A549 treated with CpdA at 1 μM for 4 hours (cell line): Measurements from ENCODE around the gene GUCY2D. TPM values are rescaled to one million over a fixed set of nuclear protein-coding genes. Genes with fewer than 3 reads are reported as not detected.

Source experiments
- total RNA-seq: library from RNA; stranded (reverse); fragments of 200-300 nt; extraction: Qiagen RNA extraction; gene quantifications from 5 replicates; pipeline ENCODE4 v1.2.3, GENCODE V29; 2022; ENCODE audit warnings: low read depth

Gene GUCY2D
- 0.08 TPM in 1 of 5 replicates, not detected in the others for total RNA-seq

GRCh38 chr17:8001976-8002720, at the start of gene GUCY2D:
GUCY2D (plus strand) TSS chr17:8002615; CDS start chr17:8003048, 433 bp downstream.

GRCh38 chr17:8038954-8039610, 36.7 kb downstream of the GUCY2D start, which contains the start of gene ALOX15B:
ALOX15B (plus strand) TSS chr17:8039059; CDS start chr17:8039156, 97 bp downstream.

Other genes with a start within 250 kb of the GUCY2D start
- gene KDM6B, start 168.4 kb upstream of the GUCY2D start, total RNA-seq, result 13.8 to 23.8 TPM (median 15.1 TPM) in 5 replicates
- gene TMEM88, start 147.5 kb upstream of the GUCY2D start, total RNA-seq, result 0.48 to 1.1 TPM (median 0.79 TPM) in 5 replicates
- 179 to 238 TPM (median 208 TPM) in 5 replicates for gene NAA38, start 145.1 kb upstream of the GUCY2D start, total RNA-seq
- gene CYB5D1, start 144.6 kb upstream of the GUCY2D start, total RNA-seq, result 21.3 to 23.4 TPM (median 22.7 TPM) in 5 replicates
- 65.3 to 76.0 TPM (median 68.6 TPM) in 5 replicates for gene CHD3, start 113.8 kb upstream of the GUCY2D start, total RNA-seq
- gene RNF227, start 86.3 kb upstream of the GUCY2D start, total RNA-seq, result 1.1 to 2.5 TPM (median 1.4 TPM) in 5 replicates
- gene KCNAB3, start 72.8 kb upstream of the GUCY2D start, total RNA-seq, result 1.8 to 3.0 TPM (median 2.5 TPM) in 5 replicates
- gene TRAPPC1, start 70.7 kb upstream of the GUCY2D start, total RNA-seq, result 309 to 334 TPM (median 324 TPM) in 5 replicates
- gene CNTROB, start 70.4 kb upstream of the GUCY2D start, total RNA-seq, result 36.8 to 45.9 TPM (median 39.2 TPM) in 5 replicates
- gene ALOX15B, start 36.4 kb downstream of the GUCY2D start, total RNA-seq, result not detected in 5 replicates
- 0.68 to 1.8 TPM (median 1.0 TPM) in 5 replicates for gene ALOX12B, start 85.1 kb downstream of the GUCY2D start, total RNA-seq
- gene ALOXE3, start 115.9 kb downstream of the GUCY2D start, total RNA-seq, result 6.0 to 7.7 TPM (median 6.4 TPM) in 5 replicates
- 0.70 to 2.5 TPM (median 1.1 TPM) in 5 replicates for gene HES7, start 121.5 kb downstream of the GUCY2D start, total RNA-seq
- 3.5 to 5.7 TPM (median 4.7 TPM) in 5 replicates for gene PER1, start 149.8 kb downstream of the GUCY2D start, total RNA-seq
- 20.5 to 28.0 TPM (median 23.3 TPM) in 5 replicates for gene VAMP2, start 160.3 kb downstream of the GUCY2D start, total RNA-seq
- gene TMEM107, start 173.8 kb downstream of the GUCY2D start, total RNA-seq, result 16.3 to 20.2 TPM (median 19.7 TPM) in 5 replicates
- gene BORCS6, start 187.6 kb downstream of the GUCY2D start, total RNA-seq, result 5.2 to 8.6 TPM (median 8.4 TPM) in 5 replicates
- 153 to 173 TPM (median 159 TPM) in 5 replicates for gene AURKB, start 208.0 kb downstream of the GUCY2D start, total RNA-seq
- 10.3 to 16.9 TPM (median 14.2 TPM) in 5 replicates for gene CTC1, start 245.4 kb downstream of the GUCY2D start, total RNA-seq
- 48.7 to 57.2 TPM (median 51.2 TPM) in 5 replicates for gene PFAS, start 246.7 kb downstream of the GUCY2D start, total RNA-seq